HG03521 (cell line): ENCODE results near the gene SHKBP1.
"Not testable (repeated sequence)": the region's sequence is repeated elsewhere in the genome, so short reads cannot be mapped to it uniquely, and the experiment has no call there.

Experiments
- ATAC-seq: cut with Tn5 transposase; IDR thresholded peaks from one replicate; pipeline ENCODE4 v1.9.1; 2021; ENCODE audit warnings: mild to moderate bottlenecking, moderate library complexity; ENCODE audit not compliant: unreplicated experiment

SHKBP1 gene

GRCh38 chr19:40555978-40556689, 20.5 kb upstream of the SHKBP1 start:
- no peak for ATAC-seq

- ATAC-seq = no peak
Measured at GRCh38 chr19:40556953-40557530, 19.6 kb upstream of the SHKBP1 start.

DNA sequence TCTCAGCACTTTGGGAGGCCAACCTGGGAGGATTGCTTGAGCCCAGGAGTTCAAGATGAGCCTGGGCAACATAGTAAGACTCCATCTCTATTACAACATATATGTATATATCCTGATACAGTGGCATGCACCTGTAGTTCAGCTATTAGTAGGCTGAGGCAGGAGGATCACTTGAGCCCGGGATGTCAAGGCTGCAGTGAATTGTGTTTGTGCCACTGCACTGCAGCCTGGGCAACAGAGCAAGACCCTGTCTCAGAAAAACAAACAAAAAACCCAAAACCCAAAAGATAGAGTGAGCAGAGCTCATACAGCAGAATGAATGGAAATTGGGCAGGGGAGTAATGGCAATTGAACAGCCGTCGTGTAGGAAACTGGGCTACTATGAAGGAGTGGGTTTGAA, 17.3 kb upstream of the SHKBP1 start:
- ATAC-seq = no peak

DNA sequence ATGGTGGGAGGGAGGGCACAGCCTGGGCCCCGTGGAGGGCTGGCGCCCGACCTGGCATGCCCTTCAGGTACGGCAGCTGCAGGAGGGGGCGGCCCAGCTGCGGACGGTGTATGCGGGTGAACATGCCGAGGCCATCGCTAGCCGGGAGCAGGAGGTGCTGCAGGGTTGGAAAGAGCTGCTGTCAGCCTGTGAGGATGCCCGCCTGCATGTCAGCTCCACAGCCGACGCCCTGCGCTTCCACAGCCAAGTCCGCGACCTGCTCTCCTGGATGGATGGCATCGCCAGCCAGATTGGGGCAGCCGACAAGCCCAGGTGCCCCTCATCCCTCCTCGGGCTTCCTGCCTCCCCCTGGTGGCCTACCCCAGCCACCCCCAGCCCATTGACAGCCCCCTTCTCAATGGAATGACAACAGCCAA, 16.6 kb upstream of the SHKBP1 start:
- no peak for ATAC-seq

DNA sequence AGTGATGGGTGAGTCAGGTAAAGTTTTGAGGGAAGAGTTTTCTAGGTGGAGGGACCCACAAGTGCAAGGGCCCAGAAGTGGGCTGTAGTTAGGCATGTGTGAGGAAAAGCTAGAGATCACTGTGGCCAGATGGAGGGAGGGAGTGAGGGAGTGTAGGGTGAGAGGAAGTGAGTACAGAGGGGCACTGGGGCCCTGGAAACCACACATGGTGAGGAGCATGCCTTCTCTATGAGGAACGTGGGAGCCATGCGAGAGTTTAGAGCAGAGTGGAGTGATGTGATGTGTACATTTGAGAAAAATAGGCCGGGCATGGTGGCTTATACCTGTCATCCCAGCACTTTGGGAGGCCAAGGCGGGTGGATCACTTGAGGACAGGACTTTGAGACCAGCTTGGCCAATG, 14.7 kb upstream of the SHKBP1 start:
- ATAC-seq = no peak

- ATAC-seq = not testable (repeated sequence)
Measured at GRCh38 chr19:40564535-40564934, 12.1 kb upstream of the SHKBP1 start.

DNA sequence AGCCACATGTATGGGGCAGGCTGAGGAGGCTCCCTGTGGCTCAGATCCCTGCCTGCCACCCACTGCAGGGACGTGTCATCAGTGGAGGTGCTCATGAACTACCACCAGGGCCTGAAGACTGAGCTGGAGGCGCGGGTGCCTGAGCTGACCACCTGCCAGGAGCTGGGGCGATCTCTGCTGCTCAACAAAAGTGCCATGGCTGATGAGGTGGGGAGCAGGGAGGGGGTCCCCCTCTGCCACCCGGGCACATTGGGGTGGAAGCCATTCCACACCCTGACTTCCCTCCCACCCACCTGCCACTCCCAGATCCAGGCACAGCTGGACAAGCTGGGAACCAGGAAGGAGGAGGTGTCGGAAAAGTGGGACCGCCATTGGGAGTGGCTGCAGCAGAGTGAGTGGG, 11.3 kb upstream of the SHKBP1 start:
- ATAC-seq = no peak

- ATAC-seq = no peak
Measured at GRCh38 chr19:40565910-40566495, 10.7 kb upstream of the SHKBP1 start.

- no peak for ATAC-seq
Measured at GRCh38 chr19:40567040-40567749, 9.5 kb upstream of the SHKBP1 start.

DNA sequence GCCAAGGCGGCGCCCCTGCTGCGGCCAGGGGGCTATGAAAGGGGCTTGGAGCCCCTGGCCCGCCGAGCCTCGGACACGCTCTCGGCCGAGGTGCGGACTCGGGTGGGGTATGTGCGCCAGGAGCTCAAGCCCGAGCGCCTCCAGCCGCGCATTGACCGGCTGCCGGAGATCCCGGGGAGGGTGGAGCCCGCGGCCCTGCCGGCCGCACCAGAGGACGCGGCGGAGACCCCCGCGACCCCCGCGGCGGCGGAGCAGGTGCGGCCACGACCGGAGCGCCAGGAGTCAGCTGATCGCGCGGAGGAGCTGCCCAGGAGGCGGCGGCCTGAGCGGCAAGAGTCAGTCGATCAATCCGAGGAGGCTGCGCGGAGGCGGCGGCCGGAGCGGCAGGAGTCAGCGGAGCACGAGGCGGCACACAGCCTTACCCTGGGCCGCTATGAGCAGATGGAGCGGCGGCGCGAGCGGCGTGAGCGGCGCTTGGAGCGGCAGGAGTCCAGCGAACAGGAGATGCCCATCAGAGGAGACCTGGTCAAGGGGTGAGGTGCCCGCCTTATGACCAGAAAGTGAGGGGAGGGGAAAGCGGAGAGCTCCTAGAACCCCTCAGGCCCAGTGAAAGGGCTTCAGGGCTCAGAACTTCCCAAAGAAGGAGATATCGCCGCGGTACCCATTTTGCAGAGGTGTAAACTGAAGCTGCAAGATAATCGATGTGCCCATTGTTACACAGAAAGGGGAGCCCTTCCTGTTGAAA, 8.8 kb upstream of the SHKBP1 start:
- ATAC-seq = no peak

GRCh38 chr19:40570313-40571004, 6.2 kb upstream of the SHKBP1 start:
- ATAC-seq = peak; percentile 90

DNA sequence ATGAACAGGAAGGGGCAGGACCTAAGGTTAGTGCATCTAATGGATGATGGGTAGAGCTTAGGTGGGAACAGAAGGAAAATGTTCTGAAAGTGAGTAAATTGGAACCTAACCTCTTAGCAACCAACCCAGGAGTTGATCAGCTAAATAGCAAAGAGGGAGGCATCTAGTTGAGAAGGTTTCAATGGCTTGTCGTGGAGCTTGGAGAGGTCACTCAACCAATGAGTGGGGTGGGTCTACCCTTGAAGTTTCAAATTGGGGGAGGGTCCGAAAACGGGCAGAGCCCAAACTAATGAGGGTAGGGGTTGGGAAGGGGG, 5.7 kb upstream of the SHKBP1 start:
- ATAC-seq = no peak

GRCh38 chr19:40571831-40572495, 4.7 kb upstream of the SHKBP1 start:
- no peak for ATAC-seq

GRCh38 chr19:40575326-40575725, 1.3 kb upstream of the SHKBP1 start:
- ATAC-seq = no peak

DNA sequence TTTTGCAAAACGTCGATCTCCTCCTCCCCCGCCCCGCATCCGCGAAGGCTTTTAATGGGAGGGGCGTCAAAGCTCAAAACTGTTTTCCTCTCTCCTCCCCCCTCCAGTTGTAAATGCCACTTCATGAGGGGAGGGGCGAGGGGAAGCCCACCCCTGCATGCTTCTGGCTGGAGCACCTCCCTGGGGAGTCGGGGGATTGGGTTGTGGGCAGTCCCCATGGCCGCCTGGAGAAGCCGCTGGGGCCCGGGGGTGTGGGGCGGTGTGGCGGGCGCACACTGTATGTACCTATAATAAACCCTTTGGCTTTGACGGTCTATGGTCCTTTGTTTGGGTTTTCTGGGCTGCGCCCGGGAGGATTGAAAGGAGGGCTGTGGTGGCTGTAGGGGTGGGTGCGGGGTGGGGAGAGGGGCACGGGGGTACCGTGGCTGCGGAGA, 505 bp upstream of the SHKBP1 start:
- ATAC-seq = no peak

DNA sequence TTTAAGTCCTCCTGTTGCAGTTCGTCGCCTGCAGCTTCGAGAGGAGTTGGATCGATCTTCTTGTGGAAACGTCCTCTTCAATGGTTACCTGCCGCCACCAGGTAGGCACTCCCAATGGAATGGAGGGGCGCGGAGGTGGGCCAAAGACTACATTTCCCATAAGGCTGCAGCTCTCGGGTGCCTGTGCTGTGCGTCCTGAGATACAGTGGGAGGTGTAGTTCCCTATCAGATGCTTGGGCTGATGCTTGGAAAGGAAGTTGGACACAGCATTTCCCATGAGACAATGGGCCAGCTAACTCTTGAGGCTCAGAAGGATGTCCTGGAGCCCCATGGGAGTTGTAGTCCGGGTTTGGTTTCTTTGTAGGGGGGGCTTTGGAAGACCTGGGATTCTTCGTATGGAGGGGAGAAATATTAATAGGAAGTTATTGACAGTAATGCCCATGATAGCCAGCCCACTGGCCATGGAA, 1.8 kb downstream of the SHKBP1 start:
- ATAC-seq = no peak

DNA sequence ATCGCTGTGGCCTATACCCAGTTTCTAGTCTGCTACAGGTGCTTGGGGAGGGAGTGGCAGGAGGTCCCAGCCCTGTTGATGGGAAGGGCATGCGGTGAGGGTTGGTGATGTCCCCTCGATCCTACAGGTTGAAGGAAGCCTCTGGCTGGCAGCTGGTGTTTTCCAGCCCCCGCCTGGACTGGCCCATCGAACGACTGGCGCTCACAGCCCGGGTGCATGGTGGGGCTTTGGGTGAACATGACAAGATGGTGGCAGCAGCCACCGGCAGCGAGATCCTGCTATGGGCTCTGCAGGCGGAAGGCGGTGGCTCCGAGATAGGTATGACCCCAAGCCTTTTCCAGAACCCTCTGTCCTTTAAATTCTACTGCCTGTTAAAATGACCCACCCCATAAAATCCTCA, 3.9 kb downstream of the SHKBP1 start:
- no peak for ATAC-seq

- no peak for ATAC-seq
Measured at GRCh38 chr19:40581531-40581930, 4.9 kb downstream of the SHKBP1 start.

DNA sequence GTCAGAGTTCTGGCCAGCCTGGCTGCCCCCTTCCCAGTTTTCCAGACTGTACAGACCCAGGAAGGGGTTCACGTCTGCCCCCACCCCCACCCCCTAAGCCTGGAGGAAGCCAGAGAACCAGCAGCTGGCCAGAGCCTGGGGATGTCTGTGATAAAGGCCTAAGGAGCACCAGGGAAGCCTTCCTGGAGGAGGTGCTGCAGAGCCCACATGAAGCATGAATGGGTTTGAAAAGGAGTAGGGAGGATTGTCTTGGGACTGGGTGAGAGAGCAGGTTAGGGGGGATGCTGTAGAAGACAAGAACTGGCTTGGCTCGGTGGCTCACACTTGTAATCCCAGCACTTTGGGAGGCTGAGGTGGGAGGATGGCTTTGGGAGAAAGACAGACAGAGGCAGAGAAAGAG, 5.8 kb downstream of the SHKBP1 start:
- no peak for ATAC-seq

DNA sequence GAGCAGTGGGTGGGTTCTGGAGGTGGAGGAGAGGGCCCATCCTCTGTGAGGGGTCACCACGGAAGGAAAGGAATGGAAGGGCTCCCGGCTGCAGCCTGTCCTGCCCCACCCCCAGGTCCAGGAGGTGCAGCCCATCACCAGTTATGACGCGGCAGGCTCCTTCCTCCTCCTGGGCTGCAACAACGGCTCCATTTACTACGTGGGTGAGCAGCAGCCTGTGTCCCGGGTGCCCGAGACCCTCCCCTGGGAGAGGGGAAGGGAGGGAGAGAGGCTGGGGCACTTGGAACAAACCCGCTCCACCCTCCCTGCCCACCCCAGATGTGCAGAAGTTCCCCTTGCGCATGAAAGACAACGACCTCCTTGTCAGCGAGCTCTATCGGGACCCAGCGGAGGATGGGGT, 6.6 kb downstream of the SHKBP1 start:
- no peak for ATAC-seq
